H9 (cell line): ENCODE results near the gene FPR2. TPM values are rescaled to one million over a fixed set of nuclear protein-coding genes. Genes with fewer than 3 reads are reported as not detected.
"Not testable (repeated sequence)": the region's sequence is repeated elsewhere in the genome, so short reads cannot be mapped to it uniquely, and the experiment has no call there.

ENCODE experiments used
- DNase-seq: peaks from one replicate; pipeline ENCODE4 v3.0.0-alpha.2; 2017
- H2AFZ ChIP-seq: one replicate; pipeline ENCODE4 v1.6.1; 2013; ENCODE audit warnings: mild to moderate bottlenecking, low read length, control low read depth, moderate library complexity
- H2AK5ac ChIP-seq: 2 replicates; pipeline ENCODE4 v1.6.1; 2013; ENCODE audit warnings: low read length, control low read depth, mixed read lengths; ENCODE audit not compliant: insufficient read length
- H2BK120ac ChIP-seq: one replicate; pipeline ENCODE4 v1.6.1; 2013; ENCODE audit warnings: low read depth, mild to moderate bottlenecking, low read length, control low read depth, inconsistent platforms; ENCODE audit not compliant: poor library complexity, severe bottlenecking
- H2BK12ac ChIP-seq: 2 replicates; pipeline ENCODE4 v1.6.1; 2013; ENCODE audit warnings: low read length, control low read depth, mixed read lengths, low read depth; ENCODE audit not compliant: insufficient read length
- H2BK15ac ChIP-seq: 2 replicates; pipeline ENCODE4 v1.6.1; 2013; ENCODE audit warnings: low read depth, low read length, control low read depth
- H2BK20ac ChIP-seq: one replicate; pipeline ENCODE4 v1.6.1; 2013; ENCODE audit warnings: low read depth, mild to moderate bottlenecking, low read length, control low read depth, inconsistent platforms; ENCODE audit not compliant: poor library complexity, severe bottlenecking
- H2BK5ac ChIP-seq: 2 replicates; pipeline ENCODE4 v1.6.1; 2013; ENCODE audit warnings: low read length, control low read depth, mixed read lengths; ENCODE audit not compliant: insufficient read length
- H3K14ac ChIP-seq: 2 replicates; pipeline ENCODE4 v1.6.1; 2013; ENCODE audit warnings: low read length, control low read depth; ENCODE audit not compliant: insufficient read depth
- H3K18ac ChIP-seq: 2 replicates; pipeline ENCODE4 v1.6.1; 2013; ENCODE audit warnings: low read depth, mild to moderate bottlenecking, mixed read lengths, low read length, control low read depth; ENCODE audit not compliant: insufficient read length
- H3K23ac ChIP-seq: 2 replicates; pipeline ENCODE4 v1.6.1; 2013; ENCODE audit warnings: low read length, control low read depth, mixed read lengths, low read depth; ENCODE audit not compliant: insufficient read length
- H3K23me2 ChIP-seq: 2 replicates; pipeline ENCODE4 v1.6.1; 2013; ENCODE audit warnings: low read depth, mild to moderate bottlenecking, mixed read lengths, low read length, control low read depth; ENCODE audit not compliant: insufficient read length, poor library complexity, severe bottlenecking
- H3K27ac ChIP-seq: 2 replicates; pipeline ENCODE4 v1.5.1; 2013; ENCODE audit warnings: low read length, control low read depth, mixed read lengths, low read depth; ENCODE audit not compliant: insufficient read length
- H3K27me3 ChIP-seq: 2 replicates; pipeline ENCODE4 v1.6.1; 2013; ENCODE audit warnings: low read length, control low read depth, inconsistent platforms; ENCODE audit not compliant: insufficient read depth
- H3K4ac ChIP-seq: 2 replicates; pipeline ENCODE4 v1.6.1; 2013; ENCODE audit warnings: low read depth, mild to moderate bottlenecking, control low read depth, inconsistent platforms, low read length, moderate library complexity
- H3K4me1 ChIP-seq: 2 replicates; pipeline ENCODE4 v1.6.1; 2013; ENCODE audit warnings: low read length, control low read depth, inconsistent platforms; ENCODE audit not compliant: insufficient read depth
- H3K4me2 ChIP-seq: 2 replicates; pipeline ENCODE4 v1.6.1; 2013; ENCODE audit warnings: low read length, control low read depth, mixed read lengths; ENCODE audit not compliant: insufficient read length, insufficient read depth
- H3K56ac ChIP-seq: 2 replicates; pipeline ENCODE4 v1.6.1; 2013; ENCODE audit warnings: low read depth, mild to moderate bottlenecking, mixed read lengths, low read length, control low read depth; ENCODE audit not compliant: insufficient read length
- H3K79me1 ChIP-seq: 2 replicates; pipeline ENCODE4 v1.6.1; 2013; ENCODE audit warnings: low read depth, mild to moderate bottlenecking, moderate library complexity, low read length, control low read depth, inconsistent platforms; ENCODE audit not compliant: insufficient read depth, poor library complexity, severe bottlenecking
- H3K79me2 ChIP-seq: 2 replicates; pipeline ENCODE4 v1.6.1; 2013; ENCODE audit warnings: low read length, control low read depth, inconsistent platforms; ENCODE audit not compliant: insufficient read depth
- H3K9ac ChIP-seq: 2 replicates; pipeline ENCODE4 v1.6.1; 2013; ENCODE audit warnings: low read length, control low read depth, mixed read lengths; ENCODE audit not compliant: insufficient read length; ENCODE audit errors: extremely low read depth
- H3K9me3 ChIP-seq: one replicate; pipeline ENCODE4 v1.6.1; 2013; ENCODE audit warnings: low read depth, low read length, inconsistent platforms; ENCODE audit not compliant: control insufficient read depth
- H3T11ph ChIP-seq: one replicate; pipeline ENCODE4 v1.6.1; 2013; ENCODE audit warnings: mild to moderate bottlenecking, low read length, control low read depth, inconsistent platforms
- H4K20me1 ChIP-seq: one replicate; pipeline ENCODE4 v1.6.1; 2013; ENCODE audit not compliant: control insufficient read depth, insufficient read length, insufficient read depth
- H4K5ac ChIP-seq: 2 replicates; pipeline ENCODE4 v1.6.1; 2013; ENCODE audit warnings: low read depth, mild to moderate bottlenecking, mixed read lengths, low read length, control low read depth; ENCODE audit not compliant: insufficient read length
- H4K8ac ChIP-seq: replicated peaks from 2 replicates; pipeline ENCODE4 v1.6.1; 2013; ENCODE audit warnings: low read length, control low read depth, mixed read lengths, low read depth; ENCODE audit not compliant: insufficient read length
- H4K91ac ChIP-seq: 2 replicates; pipeline ENCODE4 v1.6.1; 2013; ENCODE audit warnings: low read depth, mild to moderate bottlenecking, moderate library complexity, mixed read lengths, low read length, control low read depth; ENCODE audit not compliant: insufficient read length
- H3K27ac Mint-ChIP-seq, 3 experiments: 2 replicates in 2 of 3; 3 replicates in 1 of 3; pipeline ENCODE4 v1.8.0; 2020 to 2021; ENCODE audit warnings: mixed read lengths in 3 of 3, mild to moderate bottlenecking in 1 of 3, moderate library complexity in 1 of 3
- H3K27me3 Mint-ChIP-seq: 2 replicates; pipeline ENCODE4 v1.8.0; 2021; ENCODE audit warnings: low read depth, mild to moderate bottlenecking, moderate library complexity, mixed read lengths
- H3K36me3 Mint-ChIP-seq, 3 experiments: 2 replicates in 2 of 3; 3 replicates in 1 of 3; pipeline ENCODE4 v1.8.0; 2020 to 2021; ENCODE audit warnings: low read depth in 3 of 3, mixed read lengths in 3 of 3; ENCODE audit not compliant: insufficient read depth in 1 of 3
- H3K4me1 Mint-ChIP-seq, 2 experiments: 2 replicates each; pipeline ENCODE4 v1.8.0; 2020; ENCODE audit warnings: mixed read lengths in 2 of 2
- H3K4me3 Mint-ChIP-seq, 2 experiments: 2 replicates in 1 of 2; 3 replicates in 1 of 2; pipeline ENCODE4 v1.8.0; 2020 to 2021; ENCODE audit warnings: mild to moderate bottlenecking in 2 of 2, mixed read lengths in 2 of 2, moderate library complexity in 1 of 2
- H3K9me3 Mint-ChIP-seq, 2 experiments: 2 replicates in 1 of 2; 3 replicates in 1 of 2; pipeline ENCODE4 v1.8.0; 2020; ENCODE audit warnings: mild to moderate bottlenecking in 2 of 2, mixed read lengths in 2 of 2, moderate library complexity in 1 of 2
- CTCF ChIP-seq: fragments of 200-600 bp; sonication (generic); conservative IDR thresholded peaks from 3 replicates; pipeline ENCODE4 v1.8.0; 2021; ENCODE audit warnings: antibody characterized with exemption, mild to moderate bottlenecking
- WGBS: extraction: QIAGEN DNeasy Blood & Tissue Kit; methylation state at CpG from one replicate; pipeline ENCODE4 v1.1.7; 2013; ENCODE audit warnings: missing lambda C conversion rate, low lambda C conversion rate, mixed read lengths; ENCODE audit not compliant: insufficient read length; ENCODE audit errors: extremely low coverage; 5-methylcytosine and 5-hydroxymethylcytosine counted together
- total RNA-seq: library from RNA; stranded (reverse); gene quantifications from 2 replicates; pipeline ENCODE4 v1.2.1, GENCODE V29; 2021

The FPR2 gene
- total RNA-seq, 1 experiment from 2014 or later, result not detected

GRCh38 chr19:51737924-51738323 is 23.1 kb upstream of the FPR2 start:
- H3K9ac ChIP-seq, result no peak overlapping the region
- H2BK5ac ChIP-seq, result no peak overlapping the region
- H3K4me1 Mint-ChIP-seq, result peaks cover 0 to 8% of the 10 kb centered on the region in 2 experiments; a peak in 2 of 4 replicates
- H3K4ac ChIP-seq, result no peak overlapping the region
- H3K27me3 Mint-ChIP-seq, result peaks cover 5% of the 10 kb centered on the region
- no peak for TF ChIP-seq CTCF
- no peaks in the 10 kb centered on the region for H3K27me3 ChIP-seq
- H2BK12ac ChIP-seq, result no peak overlapping the region
- H3K79me2 ChIP-seq, result no peaks in the 10 kb centered on the region
- H3K9me3 Mint-ChIP-seq, result peaks cover 11 to 80% of the 10 kb centered on the region in 2 experiments
- no peak overlapping the region for H3K27ac Mint-ChIP-seq
- H4K91ac ChIP-seq, result no peak overlapping the region
- H3K23ac ChIP-seq, result no peak overlapping the region
- no peak overlapping the region for H3K4me2 ChIP-seq
- no peaks in the 10 kb centered on the region for H3K9me3 ChIP-seq
- no peaks in the 10 kb centered on the region for H3K36me3 Mint-ChIP-seq
- no peaks in the 10 kb centered on the region for H3K4me1 ChIP-seq
- no peaks in the 10 kb centered on the region for H3K23me2 ChIP-seq
- H4K20me1 ChIP-seq, result no peaks in the 10 kb centered on the region
- no peak overlapping the region for H3K18ac ChIP-seq
- H2AFZ ChIP-seq, result no peak overlapping the region
- H3K79me1 ChIP-seq, result no peaks in the 10 kb centered on the region
- no peak overlapping the region for H3K4me3 Mint-ChIP-seq
- no peak overlapping the region for H4K5ac ChIP-seq
- no peak overlapping the region for H2BK20ac ChIP-seq
- H3K27ac ChIP-seq, result no peak overlapping the region
- no peak overlapping the region for H3K56ac ChIP-seq
- no peak overlapping the region for H2AK5ac ChIP-seq
- DNase-seq, result no peak
- no peak overlapping the region for H2BK120ac ChIP-seq
- no peak overlapping the region for H4K8ac ChIP-seq
- H2BK15ac ChIP-seq, result no peak overlapping the region
- no peak overlapping the region for H3T11ph ChIP-seq
- WGBS, result no CpG with 5 or more reads among the region's 2 CpGs
- H3K14ac ChIP-seq, result no peak overlapping the region

GRCh38 chr19:51738523-51738922 is 22.5 kb upstream of the FPR2 start:
- not testable (repeated sequence) for H3K23me2 ChIP-seq, H3K4ac ChIP-seq, H3K27me3 ChIP-seq, H3K27ac ChIP-seq, H2BK20ac ChIP-seq, H3K4me1 Mint-ChIP-seq, H2AK5ac ChIP-seq, H3K27me3 Mint-ChIP-seq, H2BK15ac ChIP-seq, H3K36me3 Mint-ChIP-seq, H3K4me3 Mint-ChIP-seq, H3K9me3 ChIP-seq, H3K56ac ChIP-seq, H3K4me2 ChIP-seq, H3T11ph ChIP-seq, H3K18ac ChIP-seq, DNase-seq, H2BK12ac ChIP-seq, H3K23ac ChIP-seq, H3K4me1 ChIP-seq, H4K20me1 ChIP-seq, H3K9ac ChIP-seq, H3K14ac ChIP-seq, H4K5ac ChIP-seq, H4K91ac ChIP-seq, H3K79me1 ChIP-seq, H3K79me2 ChIP-seq, H2AFZ ChIP-seq, H4K8ac ChIP-seq, H3K27ac Mint-ChIP-seq, H2BK5ac ChIP-seq, H2BK120ac ChIP-seq
- H3K9me3 Mint-ChIP-seq, result peaks cover 14 to 82% of the 10 kb centered on the region in 2 experiments
- no CpG with 5 or more reads among the region's 10 CpGs for WGBS
